HEK293T (cell line): Measurements from ENCODE around the gene KDELR3.

Experiments used
- FOXA1 ChIP-seq: fragments of 450-650 bp; IDR thresholded peaks from 2 replicates; pipeline ENCODE4 v1.6.1; 2016; ENCODE audit warnings: mild to moderate bottlenecking
- HDGF ChIP-seq: fragments of 450-650 bp; IDR thresholded peaks from 2 replicates; pipeline ENCODE4 v1.6.1; 2017; ENCODE audit warnings: antibody characterized with exemption, borderline replicate concordance
- LEF1 ChIP-seq: fragments of 450-650 bp; IDR thresholded peaks from 2 replicates; pipeline ENCODE4 v1.6.1; 2017; ENCODE audit warnings: mild to moderate bottlenecking, borderline replicate concordance
- NFRKB ChIP-seq: fragments of 450-650 bp; IDR thresholded peaks from 2 replicates; pipeline ENCODE4 v1.6.1; 2016; ENCODE audit warnings: mild to moderate bottlenecking, moderate library complexity
- SUZ12 ChIP-seq: fragments of 450-650 bp; IDR thresholded peaks from 2 replicates; pipeline ENCODE4 v1.6.1; 2016; ENCODE audit warnings: mild to moderate bottlenecking
- TARDBP ChIP-seq: fragments of 450-650 bp; IDR thresholded peaks from 2 replicates; pipeline ENCODE4 v1.6.1; 2016
- TF ChIP-seq, protein P1 (sequence below): fragments of 450-650 bp; IDR thresholded peaks from 2 replicates; pipeline ENCODE4 v1.6.1; 2016

DNA sequence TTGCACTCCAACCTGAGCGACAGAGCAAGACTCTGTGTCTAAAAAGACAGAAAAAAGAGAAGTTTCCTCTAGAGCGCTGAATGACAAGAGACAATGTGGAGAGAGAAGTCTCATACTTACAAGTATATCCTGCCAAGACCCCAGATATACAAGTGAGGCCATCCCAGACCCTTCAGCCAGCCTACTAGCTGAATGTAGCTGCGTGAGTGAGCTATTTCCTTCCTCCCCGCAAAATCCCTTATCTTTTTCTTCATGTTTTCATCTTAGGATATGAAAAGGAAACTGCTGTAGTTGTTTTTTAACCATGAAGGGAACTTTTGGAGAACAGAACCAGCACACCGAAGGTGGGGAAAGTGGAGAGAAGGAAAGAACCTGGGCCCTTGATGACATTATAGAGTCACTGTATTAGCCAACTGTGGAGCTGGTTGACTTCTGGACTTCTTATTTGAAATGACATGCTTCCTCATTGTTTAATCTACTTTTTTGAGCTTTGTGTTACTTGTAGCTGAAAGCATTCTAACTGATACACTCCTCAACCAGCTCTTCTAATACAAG is 42.6 kb downstream of the KDELR3 start:
- TF ChIP-seq, protein P1, sequence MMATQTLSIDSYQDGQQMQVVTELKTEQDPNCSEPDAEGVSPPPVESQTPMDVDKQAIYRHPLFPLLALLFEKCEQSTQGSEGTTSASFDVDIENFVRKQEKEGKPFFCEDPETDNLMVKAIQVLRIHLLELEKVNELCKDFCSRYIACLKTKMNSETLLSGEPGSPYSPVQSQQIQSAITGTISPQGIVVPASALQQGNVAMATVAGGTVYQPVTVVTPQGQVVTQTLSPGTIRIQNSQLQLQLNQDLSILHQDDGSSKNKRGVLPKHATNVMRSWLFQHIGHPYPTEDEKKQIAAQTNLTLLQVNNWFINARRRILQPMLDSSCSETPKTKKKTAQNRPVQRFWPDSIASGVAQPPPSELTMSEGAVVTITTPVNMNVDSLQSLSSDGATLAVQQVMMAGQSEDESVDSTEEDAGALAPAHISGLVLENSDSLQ: no peak
- TF ChIP-seq SUZ12 (no peak), LEF1 (no peak), HDGF (no peak), NFRKB (no peak), TARDBP (no peak), FOXA1 (no peak)
